PC-3 (cell line): ENCODE measurements around the gene MAD2L1BP. TPM values are rescaled to one million over a fixed set of nuclear protein-coding genes. Genes with fewer than 3 reads are reported as not detected.
A peak's percentile ranks its signal among the peaks of the same experiment; 100 is the strongest.
"Not testable (repeated sequence)": the region's sequence is repeated elsewhere in the genome, so short reads cannot be mapped to it uniquely, and the experiment has no call there.

ENCODE experiments used
- ATAC-seq: fragments of 200-7000 bp; cut with Tn5 transposase; 2 replicates; pipeline ENCODE4 v1.9.1; 2020; ENCODE audit warnings: mild to moderate bottlenecking, moderate library complexity
- BruUV-seq: library from RNA; stranded (reverse); fragments of 400-500 nt; replicated peaks from 2 replicates; lab custom pipeline; 2021; lab: Mats Ljungman, UMichigan
- CTCF ChIA-PET: fragments of 300-600 bp; sonication (Branson Sonifier 250); formaldehyde crosslinking; loops from one replicate; lab custom pipeline; 2022; ENCODE audit warnings: antibody characterized with exemption; lab: Charles Lee
- POLR2A ChIA-PET: fragments of 300-600 bp; sonication (Branson Sonifier 250); formaldehyde crosslinking; loops from one replicate; lab custom pipeline; 2022; ENCODE audit warnings: antibody characterized with exemption; ENCODE audit not compliant: unreplicated experiment; lab: Charles Lee
- DNase-seq: peaks from one replicate; pipeline ENCODE4 v3.0.0-alpha.2; 2015
- H2AFZ ChIP-seq: fragments of 300-600 bp; sonication (generic); 2 replicates; pipeline ENCODE4 v1.6.0; 2016; ENCODE audit warnings: antibody characterized with exemption, low read length
- H3F3A ChIP-seq: fragments of 300-600 bp; sonication (generic); one replicate; pipeline ENCODE4 v1.6.0; 2017; ENCODE audit warnings: antibody characterized with exemption, low read length, control low read depth, mild to moderate bottlenecking; ENCODE audit not compliant: unreplicated experiment
- H3K27ac ChIP-seq: fragments of 300-600 bp; sonication (generic); 2 replicates; pipeline ENCODE4 v1.5.1; 2016; ENCODE audit warnings: mild to moderate bottlenecking, low read length
- H3K27me3 ChIP-seq: fragments of 300-600 bp; sonication (generic); 2 replicates; pipeline ENCODE4 v1.6.1; 2016; ENCODE audit warnings: low read length, mixed read lengths
- H3K36me3 ChIP-seq: fragments of 300-600 bp; sonication (generic); 2 replicates; pipeline ENCODE4 v1.6.1; 2016; ENCODE audit warnings: low read depth, mixed run types, low read length, mixed read lengths
- H3K4me1 ChIP-seq: fragments of 300-600 bp; sonication (generic); 2 replicates; pipeline ENCODE4 v1.5.1; 2016; ENCODE audit warnings: low read length; ENCODE audit not compliant: insufficient read depth
- H3K4me2 ChIP-seq: fragments of 300-600 bp; sonication (generic); 2 replicates; pipeline ENCODE4 v1.6.0; 2016; ENCODE audit warnings: low read length
- H3K4me3 ChIP-seq: fragments of 300-600 bp; sonication (generic); 2 replicates; pipeline ENCODE4 v1.5.1; 2016; ENCODE audit warnings: mild to moderate bottlenecking, low read length, mixed read lengths
- H3K79me2 ChIP-seq: fragments of 300-600 bp; sonication (generic); 2 replicates; pipeline ENCODE4 v1.6.1; 2017; ENCODE audit warnings: low read length, mixed read lengths
- H3K9ac ChIP-seq: fragments of 300-600 bp; sonication (generic); 2 replicates; pipeline ENCODE4 v1.6.0; 2016; ENCODE audit warnings: mild to moderate bottlenecking, low read length
- H3K9me2 ChIP-seq: fragments of 300-600 bp; sonication (generic); replicated peaks from 2 replicates; pipeline ENCODE4 v1.6.1; 2016; ENCODE audit warnings: mixed run types, low read length, mixed read lengths
- H3K9me3 ChIP-seq: fragments of 300-600 bp; sonication (generic); 2 replicates; pipeline ENCODE4 v1.6.1; 2016; ENCODE audit warnings: low read length, mixed read lengths
- H4K20me1 ChIP-seq: fragments of 300-600 bp; sonication (generic); 2 replicates; pipeline ENCODE4 v1.6.1; 2016; ENCODE audit warnings: low read length, mixed read lengths
- CTCF ChIP-seq: fragments of 300-600 bp; sonication (generic); conservative IDR thresholded peaks from 2 replicates; pipeline ENCODE4 v1.5.1; 2017; ENCODE audit warnings: antibody characterized with exemption, low read depth, mild to moderate bottlenecking, low read length
- EZH2 ChIP-seq: fragments of 300-600 bp; sonication (generic); IDR thresholded peaks from one replicate; pipeline ENCODE4 v1.6.1; 2017; ENCODE audit warnings: antibody characterized with exemption, mild to moderate bottlenecking, low read length; ENCODE audit not compliant: unreplicated experiment
- EZH2phosphoT487 ChIP-seq: fragments of 300-600 bp; sonication (generic); IDR thresholded peaks from 2 replicates; pipeline ENCODE4 v1.6.1; 2018; ENCODE audit warnings: mild to moderate bottlenecking, antibody characterized with exemption, low read length, borderline replicate concordance
- intact Hi-C: fragments of 100-400 bp; cut with micrococcal nuclease; formaldehyde crosslinking; loops from 2 replicates; pipeline ENCODE4 v1.9.0; 2023
- total RNA-seq: library from RNA; depleted of rRNA; stranded (reverse); fragments of >200 nt; gene quantifications from 2 replicates; pipeline ENCODE4 v1.2.3, GENCODE V29; 2014

Gene MAD2L1BP
- total RNA-seq, 1 experiment from 2014 or later = 40.9 TPM

DNA sequence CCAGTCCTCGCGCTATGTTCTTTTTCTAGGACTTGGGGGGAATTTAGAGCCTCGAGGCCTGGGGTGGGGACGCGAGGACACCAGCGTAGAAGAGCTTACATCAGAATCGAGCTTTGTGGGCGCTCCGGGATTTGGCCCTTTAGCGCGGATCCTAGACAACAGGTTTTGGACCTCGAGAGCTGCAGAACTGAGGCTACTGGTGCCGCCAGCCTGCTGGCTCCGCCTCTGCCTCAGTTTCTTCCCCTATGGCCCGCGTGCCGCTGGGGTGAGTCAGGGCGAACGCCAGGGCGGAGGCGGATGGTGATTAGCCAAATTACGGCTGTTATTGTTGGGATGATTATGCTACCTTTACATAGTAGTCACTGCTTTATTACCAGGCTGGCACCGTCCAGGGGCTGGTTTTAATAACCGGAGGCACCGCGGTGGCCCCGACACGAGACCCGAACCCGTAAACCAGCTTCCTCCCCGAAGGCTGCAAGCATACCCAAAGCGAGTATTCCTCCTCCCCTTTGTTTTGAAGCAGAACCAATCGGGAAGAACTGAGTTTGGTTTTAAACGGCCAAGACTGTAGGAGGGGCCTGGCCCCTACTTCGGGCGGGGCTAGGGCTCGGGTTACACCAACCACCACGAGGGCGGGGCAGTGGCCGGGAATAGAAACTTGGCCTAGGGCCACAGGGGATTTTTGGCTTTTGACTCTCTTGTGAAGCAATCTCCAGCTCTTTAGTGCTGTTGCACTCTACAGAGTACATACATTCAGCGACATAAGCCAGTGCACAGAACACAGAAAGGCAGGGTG lies 5.9 kb upstream of the MAD2L1BP start:
- H3K4me2 ChIP-seq = peak overlapping the region; percentile 98
- H3K27ac ChIP-seq = peak overlapping the region; percentile 85
- TF ChIP-seq EZH2 = no peak
- H2AFZ ChIP-seq = peak overlapping the region; percentile 97
- peak overlapping the region; percentile 76 for H3K4me3 ChIP-seq
- intact Hi-C loops = no loop called here
- H3K9me3 ChIP-seq = no peaks in the 10 kb centered on the region
- ChIA-PET POLR2A (interaction anchor here (0.5 to 0.9 kb wide), 6 partner anchors 54 to 1314 kb away, joined by 3 to 11 read pairs (median 4); partner anchors contain the start of genes POLH and XPO5), CTCF (interaction anchor here (0.6 to 0.9 kb wide), 2 partner anchors 21 to 145 kb away, joined by 3 to 6 read pairs; no protein-coding TSS in a partner anchor)
- H3F3A ChIP-seq = no peaks in the 10 kb centered on the region
- H3K9me2 ChIP-seq = no peaks in the 10 kb centered on the region
- peaks cover 31% of the 10 kb centered on the region for H3K79me2 ChIP-seq
- ATAC-seq (peak; percentile 75), DNase-seq (peak; percentile 98)
- peak overlapping the region; percentile 73 for H3K9ac ChIP-seq
- no peaks in the 10 kb centered on the region for H3K27me3 ChIP-seq
- H3K36me3 ChIP-seq = peaks cover 16% of the 10 kb centered on the region; the same call in 1 of the 2 replicates
- peaks cover 27% of the 10 kb centered on the region for H3K4me1 ChIP-seq
- H4K20me1 ChIP-seq = no peaks in the 10 kb centered on the region
- BruUV-seq = TSS peak; percentile 37

DNA sequence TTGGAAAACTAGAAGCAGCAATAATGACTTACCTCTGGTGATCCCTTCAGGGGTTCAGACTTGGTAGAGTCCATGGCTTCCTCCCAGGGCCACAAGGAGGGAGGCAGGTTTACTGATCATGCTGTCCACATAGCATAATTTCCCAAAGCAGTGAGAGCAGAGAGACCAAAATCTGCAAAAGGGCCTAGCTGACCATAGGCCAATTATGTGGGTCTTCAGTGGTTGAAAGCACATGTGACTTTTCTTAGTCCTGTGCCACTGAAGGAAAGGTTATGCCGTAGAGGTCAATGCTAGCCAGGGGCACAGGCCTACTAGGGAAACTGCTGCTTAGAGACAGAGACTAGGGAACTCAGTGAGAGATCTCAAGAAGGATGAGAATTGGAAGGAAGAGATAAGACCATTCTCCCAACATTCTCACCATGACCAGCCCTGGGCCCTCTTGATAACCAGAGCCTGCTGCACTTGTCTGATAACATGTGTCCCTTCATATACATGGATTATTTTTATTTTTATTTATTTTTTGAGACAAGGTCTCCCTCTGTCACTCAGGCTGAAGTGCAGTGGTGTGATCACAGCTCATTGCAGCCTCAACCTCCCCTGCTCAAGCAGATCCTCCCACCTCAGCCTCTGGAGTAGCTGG lies 4.5 kb upstream of the MAD2L1BP start:
- DNase-seq (no peak), ATAC-seq (no peak)
- Histone ChIP-seq H3K4me1 (peaks cover 32% of the 10 kb centered on the region), H4K20me1 (no peaks in the 10 kb centered on the region), H3K4me2 (peak overlapping the region; percentile 98; the same call in 1 of the 2 replicates), H3K9me3 (no peaks in the 10 kb centered on the region), H3K79me2 (peaks cover 34% of the 10 kb centered on the region), H3K27ac (peak overlapping the region; percentile 85), H3K36me3 (peaks cover 2% of the 10 kb centered on the region; the same call in 1 of the 2 replicates), H2AFZ (no peak overlapping the region), H3K9me2 (no peaks in the 10 kb centered on the region), H3K4me3 (no peak overlapping the region), H3K27me3 (no peaks in the 10 kb centered on the region), H3K9ac (no peak overlapping the region), H3F3A (no peaks in the 10 kb centered on the region)
- ChIA-PET CTCF (no interaction called here), POLR2A (no interaction called here)
- TF ChIP-seq EZH2phosphoT487 (no peak), CTCF (no peak), EZH2 (no peak)
- no TSS peak for BruUV-seq
- intact Hi-C loops = no loop called here

GRCh38 chr6:43633002-43633401 lies 2.6 kb upstream of the MAD2L1BP start:
- intact Hi-C loops, DNase-seq, CTCF ChIA-PET: not testable (repeated sequence)

More at GRCh38 chr6:43633002-43633401, 2.6 kb upstream of the MAD2L1BP start:
- H3K9me3 ChIP-seq, ATAC-seq, BruUV-seq, H3K9ac ChIP-seq, H3K4me2 ChIP-seq, POLR2A ChIA-PET, H3K36me3 ChIP-seq, H3K9me2 ChIP-seq, H4K20me1 ChIP-seq, H3F3A ChIP-seq, H3K27ac ChIP-seq, H3K4me3 ChIP-seq, H2AFZ ChIP-seq, H3K27me3 ChIP-seq: not testable (repeated sequence)
- Histone ChIP-seq H3K79me2 (peaks cover 35% of the 10 kb centered on the region), H3K4me1 (peaks cover 30% of the 10 kb centered on the region)
